Ishikawa (cell line): ENCODE measurements around the gene ZNF518A.

Source experiments
- CREB1 ChIP-seq: IDR thresholded peaks from 2 replicates; pipeline ENCODE4 v1.6.1; 2012; ENCODE audit warnings: low read depth
- EP300 ChIP-seq: IDR thresholded peaks from 2 replicates; pipeline ENCODE4 v1.6.1; 2012; ENCODE audit warnings: borderline replicate concordance
- FOXM1 ChIP-seq: IDR thresholded peaks from 2 replicates; pipeline ENCODE4 v1.6.1; 2012; ENCODE audit warnings: low read depth, borderline replicate concordance
- RAD21 ChIP-seq: IDR thresholded peaks from 2 replicates; pipeline ENCODE4 v1.6.1; 2012; ENCODE audit warnings: low read depth
- ZBTB7A ChIP-seq: IDR thresholded peaks from 2 replicates; pipeline ENCODE4 v1.6.1; 2012; ENCODE audit warnings: low read depth
- TF ChIP-seq, protein P1 (sequence below): IDR thresholded peaks from 2 replicates; pipeline ENCODE4 v1.6.1; 2012; ENCODE audit warnings: low read depth, mild to moderate bottlenecking
- TF ChIP-seq, protein P2 (sequence below): IDR thresholded peaks from 2 replicates; pipeline ENCODE4 v1.6.1; 2012
- TF ChIP-seq, protein P3 (sequence below): IDR thresholded peaks from 2 replicates; pipeline ENCODE4 v1.6.1; 2012

DNA sequence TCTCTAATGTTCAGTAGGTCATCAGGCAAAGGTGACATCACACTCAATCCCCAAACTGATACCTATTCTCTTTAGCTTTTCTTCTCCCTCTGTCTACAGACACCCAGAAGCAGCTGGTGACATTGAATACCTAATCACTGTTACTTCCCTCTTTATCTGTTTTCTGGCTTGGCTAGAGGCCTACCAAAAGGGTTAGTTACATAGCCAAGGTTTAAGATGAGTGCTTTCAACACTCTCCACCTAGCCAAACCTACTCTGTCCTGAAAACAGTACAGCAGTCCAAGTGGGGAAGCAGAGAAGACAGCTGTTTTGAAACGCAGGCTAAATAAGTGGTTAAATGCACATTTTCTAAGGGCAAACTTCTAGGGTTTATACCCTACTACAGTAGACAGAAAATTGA is 47.3 kb upstream of the ZNF518A start:
- TF ChIP-seq, protein P1, sequence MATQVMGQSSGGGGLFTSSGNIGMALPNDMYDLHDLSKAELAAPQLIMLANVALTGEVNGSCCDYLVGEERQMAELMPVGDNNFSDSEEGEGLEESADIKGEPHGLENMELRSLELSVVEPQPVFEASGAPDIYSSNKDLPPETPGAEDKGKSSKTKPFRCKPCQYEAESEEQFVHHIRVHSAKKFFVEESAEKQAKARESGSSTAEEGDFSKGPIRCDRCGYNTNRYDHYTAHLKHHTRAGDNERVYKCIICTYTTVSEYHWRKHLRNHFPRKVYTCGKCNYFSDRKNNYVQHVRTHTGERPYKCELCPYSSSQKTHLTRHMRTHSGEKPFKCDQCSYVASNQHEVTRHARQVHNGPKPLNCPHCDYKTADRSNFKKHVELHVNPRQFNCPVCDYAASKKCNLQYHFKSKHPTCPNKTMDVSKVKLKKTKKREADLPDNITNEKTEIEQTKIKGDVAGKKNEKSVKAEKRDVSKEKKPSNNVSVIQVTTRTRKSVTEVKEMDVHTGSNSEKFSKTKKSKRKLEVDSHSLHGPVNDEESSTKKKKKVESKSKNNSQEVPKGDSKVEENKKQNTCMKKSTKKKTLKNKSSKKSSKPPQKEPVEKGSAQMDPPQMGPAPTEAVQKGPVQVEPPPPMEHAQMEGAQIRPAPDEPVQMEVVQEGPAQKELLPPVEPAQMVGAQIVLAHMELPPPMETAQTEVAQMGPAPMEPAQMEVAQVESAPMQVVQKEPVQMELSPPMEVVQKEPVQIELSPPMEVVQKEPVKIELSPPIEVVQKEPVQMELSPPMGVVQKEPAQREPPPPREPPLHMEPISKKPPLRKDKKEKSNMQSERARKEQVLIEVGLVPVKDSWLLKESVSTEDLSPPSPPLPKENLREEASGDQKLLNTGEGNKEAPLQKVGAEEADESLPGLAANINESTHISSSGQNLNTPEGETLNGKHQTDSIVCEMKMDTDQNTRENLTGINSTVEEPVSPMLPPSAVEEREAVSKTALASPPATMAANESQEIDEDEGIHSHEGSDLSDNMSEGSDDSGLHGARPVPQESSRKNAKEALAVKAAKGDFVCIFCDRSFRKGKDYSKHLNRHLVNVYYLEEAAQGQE: no peak
- TF ChIP-seq RAD21: no peak
- TF ChIP-seq, protein P2, sequence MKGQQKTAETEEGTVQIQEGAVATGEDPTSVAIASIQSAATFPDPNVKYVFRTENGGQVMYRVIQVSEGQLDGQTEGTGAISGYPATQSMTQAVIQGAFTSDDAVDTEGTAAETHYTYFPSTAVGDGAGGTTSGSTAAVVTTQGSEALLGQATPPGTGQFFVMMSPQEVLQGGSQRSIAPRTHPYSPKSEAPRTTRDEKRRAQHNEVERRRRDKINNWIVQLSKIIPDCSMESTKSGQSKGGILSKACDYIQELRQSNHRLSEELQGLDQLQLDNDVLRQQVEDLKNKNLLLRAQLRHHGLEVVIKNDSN: no peak
- no peak for TF ChIP-seq EP300
- no peak for TF ChIP-seq ZBTB7A
- TF ChIP-seq, protein P3, sequence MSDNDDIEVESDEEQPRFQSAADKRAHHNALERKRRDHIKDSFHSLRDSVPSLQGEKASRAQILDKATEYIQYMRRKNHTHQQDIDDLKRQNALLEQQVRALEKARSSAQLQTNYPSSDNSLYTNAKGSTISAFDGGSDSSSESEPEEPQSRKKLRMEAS: no peak
- no peak for TF ChIP-seq FOXM1
- no peak for TF ChIP-seq CREB1
